Activated gamma-delta T cell treated with anti-CD3 and anti-CD28 coated beads, Interleukin-2, amount 50 U/mL, for 16 hours (primary cell): Measurements from ENCODE around the gene ANP32B.
A peak's percentile ranks its signal among the peaks of the same experiment; 100 is the strongest.
"Not testable (repeated sequence)": the region's sequence is repeated elsewhere in the genome, so short reads cannot be mapped to it uniquely, and the experiment has no call there.

Experiments used
- DNase-seq: peaks from one replicate; pipeline ENCODE4 v3.0.0-alpha.2; 2020; ENCODE audit warnings: low read depth

The ANP32B gene

GRCh38 chr9:97963232-97963631 lies 19.9 kb upstream of the ANP32B start:
- DNase-seq, result no peak

GRCh38 chr9:97964901-97965300 lies 18.2 kb upstream of the ANP32B start:
- DNase-seq, result no peak

GRCh38 chr9:97966493-97966892 lies 16.6 kb upstream of the ANP32B start:
- DNase-seq, result no peak

GRCh38 chr9:97969014-97969413 lies 14.1 kb upstream of the ANP32B start:
- DNase-seq, result no peak

- DNase-seq, result no peak
Observed at GRCh38 chr9:97970165-97970564, 13.0 kb upstream of the ANP32B start.

- DNase-seq, result no peak
Observed at GRCh38 chr9:97972753-97973152, 10.4 kb upstream of the ANP32B start.

GRCh38 chr9:97975376-97975775 lies 7.8 kb upstream of the ANP32B start:
- no peak for DNase-seq

GRCh38 chr9:97976633-97977032 lies 6.5 kb upstream of the ANP32B start:
- not testable (repeated sequence) for DNase-seq

GRCh38 chr9:97978371-97979130 lies 4.6 kb upstream of the ANP32B start:
- no peak for DNase-seq

- no peak for DNase-seq
Observed at GRCh38 chr9:97979788-97980478, 3.2 kb upstream of the ANP32B start.

GRCh38 chr9:97980479-97980803 lies 2.7 kb upstream of the ANP32B start:
- no peak for DNase-seq

GRCh38 chr9:97980918-97981845 lies 2.0 kb upstream of the ANP32B start:
- DNase-seq, result no peak

GRCh38 chr9:97981846-97982682 lies 1.1 kb upstream of the ANP32B start:
- DNase-seq, result no peak

- peak; percentile 51 for DNase-seq
Observed at GRCh38 chr9:97983589-97984187, 547 bp downstream of the ANP32B start.

- peak; percentile 69 for DNase-seq
Observed at GRCh38 chr9:97984188-97985057, 1.3 kb downstream of the ANP32B start.

GRCh38 chr9:97985058-97985861 lies 2.1 kb downstream of the ANP32B start:
- peak; percentile 31 for DNase-seq

GRCh38 chr9:97987487-97987886 lies 4.3 kb downstream of the ANP32B start:
- DNase-seq, result no peak

GRCh38 chr9:97990259-97990658 lies 7.1 kb downstream of the ANP32B start:
- no peak for DNase-seq

GRCh38 chr9:97991818-97992217 lies 8.7 kb downstream of the ANP32B start:
- no peak for DNase-seq
